OCI-LY7 (cell line): Measurements from ENCODE around the gene TTC13. TPM values are rescaled to one million over a fixed set of nuclear protein-coding genes. Genes with fewer than 3 reads are reported as not detected.

Experiments used
- BruUV-seq: library from RNA; stranded (reverse); fragments of 400-500 nt; replicated peaks from 2 replicates; lab custom pipeline; 2021; lab: Mats Ljungman, UMichigan
- CTCF ChIA-PET: fragments of 300-600 bp; sonication (Branson Sonifier 250); formaldehyde crosslinking; loops from one replicate; lab custom pipeline; 2022; ENCODE audit warnings: antibody characterized with exemption; ENCODE audit not compliant: unreplicated experiment; lab: Charles Lee
- POLR2A ChIA-PET: fragments of 300-600 bp; sonication (Branson Sonifier 250); formaldehyde crosslinking; loops from one replicate; lab custom pipeline; 2022; ENCODE audit warnings: antibody characterized with exemption; lab: Charles Lee
- DNase-seq: peaks from one replicate; pipeline ENCODE4 v3.0.0-alpha.2; 2015; ENCODE audit warnings: low spot score
- H2AFZ ChIP-seq: fragments of 200-600 bp; sonication (generic), shearing (Covaris generic); 2 replicates; pipeline ENCODE4 v1.6.1; 2014; ENCODE audit warnings: mild to moderate bottlenecking, antibody characterized with exemption, low read length, moderate library complexity
- H3K27ac ChIP-seq: fragments of 200-600 bp; sonication (generic); 2 replicates; pipeline ENCODE4 v1.5.1; 2014; ENCODE audit warnings: mixed run types, low read depth, mild to moderate bottlenecking, moderate library complexity, low read length, inconsistent platforms; ENCODE audit not compliant: poor library complexity, severe bottlenecking
- H3K36me3 ChIP-seq: fragments of 200-600 bp; sonication (generic); 2 replicates; pipeline ENCODE4 v1.6.1; 2014; ENCODE audit warnings: mild to moderate bottlenecking, antibody characterized with exemption, low read length, moderate library complexity, mixed read lengths; ENCODE audit not compliant: insufficient read depth
- H3K4me1 ChIP-seq: fragments of 200-600 bp; sonication (generic); 2 replicates; pipeline ENCODE4 v1.5.1; 2014; ENCODE audit warnings: mild to moderate bottlenecking, low read length; ENCODE audit not compliant: insufficient read depth, poor library complexity, severe bottlenecking
- H3K4me2 ChIP-seq: fragments of 200-600 bp; sonication (generic); 2 replicates; pipeline ENCODE4 v1.6.1; 2014; ENCODE audit warnings: mild to moderate bottlenecking, low read length
- H3K4me3 ChIP-seq: fragments of 200-600 bp; sonication (generic); 2 replicates; pipeline ENCODE4 v1.5.1; 2014; ENCODE audit warnings: mild to moderate bottlenecking, low read depth, low read length; ENCODE audit not compliant: poor library complexity, severe bottlenecking
- H3K79me2 ChIP-seq: fragments of 200-600 bp; sonication (generic); 2 replicates; pipeline ENCODE4 v1.6.1; 2016; ENCODE audit warnings: low read depth, mild to moderate bottlenecking, low read length, moderate library complexity, mixed read lengths; ENCODE audit not compliant: insufficient read depth
- H3K9me2 ChIP-seq: fragments of 200-600 bp; sonication (generic); 2 replicates; pipeline ENCODE4 v1.6.1; 2016; ENCODE audit warnings: mild to moderate bottlenecking, low read length, mixed read lengths; ENCODE audit not compliant: insufficient read depth
- H3K9me3 ChIP-seq: fragments of 200-600 bp; sonication (generic); 2 replicates; pipeline ENCODE4 v1.6.1; 2014; ENCODE audit warnings: mild to moderate bottlenecking, mixed run types, low read length, mixed read lengths
- H4K20me1 ChIP-seq: fragments of 200-600 bp; sonication (generic); 2 replicates; pipeline ENCODE4 v1.6.1; 2014; ENCODE audit warnings: mild to moderate bottlenecking, antibody characterized with exemption, low read length, moderate library complexity, mixed read lengths; ENCODE audit not compliant: insufficient read depth
- EZH2phosphoT487 ChIP-seq: fragments of 200-600 bp; sonication (generic); IDR thresholded peaks from 2 replicates; pipeline ENCODE4 v1.6.1; 2018; ENCODE audit warnings: low read depth, borderline replicate concordance, mild to moderate bottlenecking, mixed run types, antibody characterized with exemption, low read length, moderate library complexity, mixed read lengths
- intact Hi-C: fragments of 100-400 bp; cut with micrococcal nuclease; formaldehyde crosslinking; loops from one replicate; pipeline ENCODE4 v1.10.0; 2022; ENCODE audit not compliant: unreplicated experiment
- total RNA-seq, 2 experiments: library from RNA; depleted of rRNA in 1 of 2; stranded (reverse); fragments of >200 nt in 1 of 2; shearing (Covaris generic) in 1 of 2; gene quantifications; 2 replicates each; pipeline ENCODE4 v1.2.3, GENCODE V29; 2014 to 2022
- TF ChIP-seq, protein P1 (sequence below): fragments of 200-600 bp; sonication (generic); conservative IDR thresholded peaks from 2 replicates; pipeline ENCODE4 v1.5.1; 2014; ENCODE audit warnings: mild to moderate bottlenecking, antibody characterized with exemption, low read length, moderate library complexity, mixed read lengths

Gene TTC13
- total RNA-seq, 2 experiments from 2014 or later: 15.4 to 27.2 TPM

- H2AFZ ChIP-seq: no peak overlapping the region
- H3K4me1 ChIP-seq: no peaks in the 10 kb centered on the region
These were observed 41.0 kb upstream of the TTC13 start for GRCh38 chr1:231019711-231020110.

GRCh38 chr1:231016966-231017365 lies 38.3 kb upstream of the TTC13 start:
- Histone ChIP-seq H3K9me3 (no peaks in the 10 kb centered on the region), H3K79me2 (no peaks in the 10 kb centered on the region), H2AFZ (no peak overlapping the region), H3K27ac (no peak overlapping the region), H3K9me2 (no peaks in the 10 kb centered on the region), H3K4me2 (no peak overlapping the region), H4K20me1 (no peaks in the 10 kb centered on the region), H3K4me1 (no peaks in the 10 kb centered on the region), H3K36me3 (no peaks in the 10 kb centered on the region), H3K4me3 (no peak overlapping the region)
- ChIA-PET POLR2A (no interaction called here), CTCF (no interaction called here)
- no TSS peak for BruUV-seq
- intact Hi-C loops: no loop called here
- DNase-seq: no peak
- TF ChIP-seq EZH2phosphoT487: no peak
- TF ChIP-seq, protein P1, sequence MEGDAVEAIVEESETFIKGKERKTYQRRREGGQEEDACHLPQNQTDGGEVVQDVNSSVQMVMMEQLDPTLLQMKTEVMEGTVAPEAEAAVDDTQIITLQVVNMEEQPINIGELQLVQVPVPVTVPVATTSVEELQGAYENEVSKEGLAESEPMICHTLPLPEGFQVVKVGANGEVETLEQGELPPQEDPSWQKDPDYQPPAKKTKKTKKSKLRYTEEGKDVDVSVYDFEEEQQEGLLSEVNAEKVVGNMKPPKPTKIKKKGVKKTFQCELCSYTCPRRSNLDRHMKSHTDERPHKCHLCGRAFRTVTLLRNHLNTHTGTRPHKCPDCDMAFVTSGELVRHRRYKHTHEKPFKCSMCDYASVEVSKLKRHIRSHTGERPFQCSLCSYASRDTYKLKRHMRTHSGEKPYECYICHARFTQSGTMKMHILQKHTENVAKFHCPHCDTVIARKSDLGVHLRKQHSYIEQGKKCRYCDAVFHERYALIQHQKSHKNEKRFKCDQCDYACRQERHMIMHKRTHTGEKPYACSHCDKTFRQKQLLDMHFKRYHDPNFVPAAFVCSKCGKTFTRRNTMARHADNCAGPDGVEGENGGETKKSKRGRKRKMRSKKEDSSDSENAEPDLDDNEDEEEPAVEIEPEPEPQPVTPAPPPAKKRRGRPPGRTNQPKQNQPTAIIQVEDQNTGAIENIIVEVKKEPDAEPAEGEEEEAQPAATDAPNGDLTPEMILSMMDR: no peak

More at GRCh38 chr1:231019711-231020110, 41.0 kb upstream of the TTC13 start:
- no peak overlapping the region for H3K4me2 ChIP-seq
- H3K79me2 ChIP-seq: no peaks in the 10 kb centered on the region
- no peak overlapping the region for H3K27ac ChIP-seq
- ChIA-PET CTCF (no interaction called here), POLR2A (interaction anchor here (0.7 kb wide), 1 partner anchor 25 kb away, joined by 5 read pairs; no protein-coding TSS in a partner anchor)
- no peak for DNase-seq
- no peaks in the 10 kb centered on the region for H3K9me2 ChIP-seq
- no TSS peak for BruUV-seq
- H3K4me3 ChIP-seq: no peak overlapping the region
- no peaks in the 10 kb centered on the region for H3K9me3 ChIP-seq
- H3K36me3 ChIP-seq: no peaks in the 10 kb centered on the region
- intact Hi-C loops: no loop called here
- TF ChIP-seq, protein P1: no peak
- TF ChIP-seq EZH2phosphoT487: no peak
- H4K20me1 ChIP-seq: no peaks in the 10 kb centered on the region

- no TSS peak for BruUV-seq
- ChIA-PET POLR2A (no interaction called here), CTCF (no interaction called here)
- Histone ChIP-seq H4K20me1 (no peaks in the 10 kb centered on the region), H3K9me2 (no peaks in the 10 kb centered on the region), H3K79me2 (no peaks in the 10 kb centered on the region), H3K4me2 (no peak overlapping the region), H3K4me1 (no peaks in the 10 kb centered on the region), H3K27ac (no peak overlapping the region), H3K9me3 (no peaks in the 10 kb centered on the region), H2AFZ (no peak overlapping the region), H3K36me3 (no peaks in the 10 kb centered on the region), H3K4me3 (no peak overlapping the region)
- TF ChIP-seq EZH2phosphoT487: no peak
- TF ChIP-seq, protein P1: no peak
- intact Hi-C loops: no loop called here
- DNase-seq: no peak
These were observed 37.6 kb upstream of the TTC13 start for GRCh38 chr1:231016234-231016633.
